Measurements from ENCODE around the gene SHOC2.

The SHOC2 gene

DNA sequence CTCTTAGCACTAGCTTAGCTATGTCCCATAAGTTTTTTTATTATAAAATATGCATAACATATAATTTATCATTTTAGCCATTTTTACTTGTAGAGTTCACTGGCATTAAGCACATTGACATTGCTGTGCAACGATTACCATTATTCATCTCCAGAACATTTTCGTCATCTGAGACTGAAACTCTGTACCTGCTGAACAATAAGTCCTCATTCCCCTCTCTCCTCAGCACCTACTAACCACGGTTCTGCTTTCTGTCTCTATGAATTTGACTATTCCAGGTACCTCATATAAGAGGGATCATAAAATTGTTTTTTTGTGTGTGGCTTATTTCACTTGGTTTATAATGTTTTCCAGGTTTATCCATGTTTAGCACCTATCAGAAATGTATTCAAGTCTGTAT, 64.1 kb downstream of the SHOC2 start:
- DNase-seq (ENCODE audit: low read depth in 2 of 2), result no peak

DNA sequence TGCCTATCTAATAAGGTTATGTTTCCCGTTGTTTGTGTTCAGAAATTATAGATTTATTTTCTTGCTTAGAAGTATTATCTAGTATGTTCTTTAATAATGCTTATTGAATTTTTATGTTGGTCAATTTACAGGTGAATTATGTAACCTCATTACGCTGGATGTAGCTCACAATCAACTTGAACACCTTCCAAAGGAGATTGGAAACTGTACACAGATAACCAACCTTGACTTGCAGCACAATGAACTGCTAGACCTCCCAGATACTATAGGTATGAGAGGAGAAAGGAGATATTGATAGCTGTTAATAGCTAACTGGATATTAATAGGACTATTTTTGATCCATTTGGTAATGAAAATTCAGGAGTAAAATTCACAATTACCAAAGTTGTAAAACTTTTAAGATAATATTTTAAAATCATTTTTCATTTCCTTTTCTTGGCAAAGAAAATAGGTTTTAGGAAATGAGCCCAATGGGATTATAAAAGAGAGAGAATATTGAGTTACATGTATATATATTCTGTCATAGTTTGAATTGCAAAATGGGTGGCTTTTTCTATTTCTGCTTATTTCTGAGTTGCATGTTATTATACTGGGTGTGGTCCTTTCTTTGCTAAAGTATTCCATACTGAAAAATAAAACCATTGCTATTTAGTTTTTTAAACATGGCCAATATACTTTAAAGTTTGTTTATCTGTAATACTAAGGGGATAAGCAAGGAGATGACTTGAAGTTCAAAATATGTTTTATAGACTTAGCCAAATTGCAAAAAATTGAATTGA, 66.3 kb downstream of the SHOC2 start:
- DNase-seq (ENCODE audit: low read depth in 2 of 2), result no peak

DNA sequence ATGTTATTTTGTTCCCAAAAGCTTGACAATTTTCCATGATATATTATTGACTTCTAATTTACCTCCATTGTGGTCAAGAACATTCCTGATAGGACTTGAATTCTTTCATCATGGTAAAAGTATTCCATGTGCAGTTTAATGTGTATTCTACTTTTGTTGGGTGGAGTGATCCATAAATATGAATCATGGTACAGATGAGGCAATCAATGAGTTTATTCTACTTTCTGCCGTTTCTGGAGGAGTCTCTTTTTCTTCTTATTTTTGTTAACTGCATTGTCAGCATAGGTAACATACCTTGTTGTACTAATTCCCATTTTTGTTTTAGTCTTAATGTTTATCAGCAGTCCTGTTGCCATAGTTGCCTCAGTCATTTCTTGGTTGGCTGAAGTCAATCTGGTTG, 69.6 kb downstream of the SHOC2 start:
- DNase-seq (ENCODE audit: low read depth in 2 of 2), result no peak

DNA sequence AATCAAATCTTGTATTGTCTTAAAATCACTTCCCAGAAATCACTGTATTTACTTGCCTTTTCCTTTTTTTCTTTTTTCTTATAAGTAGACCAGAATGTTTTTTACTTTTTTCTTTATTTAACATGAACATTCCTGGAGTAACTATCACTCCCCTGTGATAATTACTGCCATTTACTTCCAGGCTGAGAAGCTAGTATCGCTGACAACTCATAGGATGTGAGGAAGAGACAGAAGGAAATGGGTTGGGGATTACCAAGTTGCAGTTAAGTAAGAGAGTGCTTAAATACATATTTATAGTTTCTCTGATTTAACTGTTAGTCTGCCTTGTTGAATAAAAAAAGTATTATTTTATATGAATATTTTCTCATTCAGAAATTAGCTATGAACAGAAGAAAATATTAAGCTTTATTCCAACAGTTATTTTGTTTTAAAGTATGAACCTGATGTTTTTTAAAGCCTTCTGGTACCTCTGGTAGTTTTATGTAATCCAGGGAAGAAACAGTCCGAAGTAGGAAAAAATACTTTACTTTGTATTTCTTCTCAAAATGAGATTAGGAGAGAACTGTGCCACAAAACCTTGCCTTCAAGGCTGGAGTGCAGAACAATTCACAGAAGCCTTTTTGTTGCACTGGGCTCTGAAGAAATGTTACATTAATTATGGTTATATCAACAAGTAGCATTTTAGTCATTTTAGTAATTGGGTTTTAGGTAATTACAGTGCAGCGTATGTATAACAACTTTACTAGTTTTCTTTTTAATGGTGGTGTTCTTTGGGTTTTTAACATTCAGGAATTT, 72.8 kb downstream of the SHOC2 start:
- no peak for DNase-seq (ENCODE audit: low read depth in 2 of 2)

DNA sequence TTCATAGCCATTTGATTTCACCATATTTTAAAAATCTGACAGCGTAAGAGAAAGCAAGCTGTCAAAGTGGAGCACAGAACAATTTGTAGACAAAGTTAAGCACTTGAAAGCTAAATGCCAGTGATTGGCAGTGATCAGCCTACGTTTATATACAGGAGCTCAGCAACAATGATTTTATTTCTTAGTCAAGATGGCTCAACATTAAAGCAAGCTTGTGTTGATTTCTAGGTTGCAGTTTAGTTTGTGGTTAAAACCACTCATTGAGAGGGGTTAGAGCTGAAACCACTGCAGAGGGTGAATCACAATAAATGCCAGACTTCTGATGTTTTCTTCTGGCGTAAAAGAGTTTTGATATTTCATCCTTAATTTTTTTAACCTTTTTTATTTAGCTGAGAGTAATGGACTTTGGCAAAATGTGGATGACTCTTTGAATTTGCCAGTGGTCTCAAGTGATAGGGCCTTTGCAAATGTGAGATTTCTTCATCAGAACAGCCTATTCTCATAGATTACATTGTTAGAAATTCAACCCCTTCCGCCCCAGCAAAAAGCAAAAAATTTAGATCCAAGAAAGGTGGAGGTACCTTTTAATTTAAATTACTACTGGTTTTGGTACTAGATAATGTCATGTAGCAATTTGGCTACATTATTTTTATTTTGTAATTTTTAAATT, 73.8 kb downstream of the SHOC2 start:
- DNase-seq (ENCODE audit: low read depth in 2 of 2), result no peak

DNA sequence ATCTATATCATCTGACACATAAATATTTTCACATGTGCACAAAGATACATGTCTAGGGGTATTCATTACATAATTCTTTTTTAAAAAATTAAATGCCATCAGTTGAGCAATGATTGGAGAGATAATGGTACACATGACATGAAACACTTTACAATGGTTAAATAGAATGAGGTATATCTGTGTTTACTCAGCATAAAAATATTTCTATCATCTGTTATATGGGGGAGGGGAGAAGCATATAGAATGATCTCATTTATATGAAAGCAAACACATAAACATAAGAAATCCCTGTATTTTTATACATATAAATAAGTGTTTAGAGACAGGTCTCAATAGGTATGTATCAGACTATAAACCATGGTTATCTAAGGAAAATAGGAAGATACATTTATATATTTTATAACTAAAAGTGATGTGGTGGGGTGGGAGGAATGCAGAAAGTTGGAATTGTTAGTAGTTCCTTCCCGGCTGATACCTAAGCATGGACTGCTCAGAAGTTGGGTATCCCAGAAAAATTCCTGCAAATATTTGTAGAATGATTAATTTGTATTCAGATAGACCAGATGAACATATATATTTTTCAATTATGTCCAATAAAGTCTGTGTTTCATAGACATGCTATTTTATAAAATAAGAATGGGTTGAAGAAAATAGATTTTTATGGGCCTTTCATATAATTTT, 75.1 kb downstream of the SHOC2 start:
- DNase-seq (ENCODE audit: low read depth in 2 of 2), result no peak

DNA sequence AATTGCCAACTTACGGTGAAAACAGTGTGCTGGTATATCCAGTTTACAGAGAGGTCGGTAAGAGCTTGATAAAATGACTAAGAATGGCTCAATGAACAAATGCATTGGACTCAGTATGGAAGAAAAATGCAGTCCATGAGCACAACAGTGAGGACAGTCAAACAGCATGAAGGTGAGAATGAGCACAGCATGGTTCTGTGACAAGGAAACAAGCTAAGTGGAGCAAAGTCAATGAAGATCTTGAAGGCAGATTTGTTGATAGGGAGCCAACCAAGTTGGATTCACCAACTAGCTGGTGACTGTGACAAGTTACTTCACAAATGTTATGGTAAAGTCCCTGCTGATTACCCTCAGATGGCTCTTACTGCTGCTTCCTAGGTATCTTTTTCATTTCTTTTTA, 75.9 kb downstream of the SHOC2 start:
- no peak for DNase-seq (ENCODE audit: low read depth in 2 of 2)

DNA sequence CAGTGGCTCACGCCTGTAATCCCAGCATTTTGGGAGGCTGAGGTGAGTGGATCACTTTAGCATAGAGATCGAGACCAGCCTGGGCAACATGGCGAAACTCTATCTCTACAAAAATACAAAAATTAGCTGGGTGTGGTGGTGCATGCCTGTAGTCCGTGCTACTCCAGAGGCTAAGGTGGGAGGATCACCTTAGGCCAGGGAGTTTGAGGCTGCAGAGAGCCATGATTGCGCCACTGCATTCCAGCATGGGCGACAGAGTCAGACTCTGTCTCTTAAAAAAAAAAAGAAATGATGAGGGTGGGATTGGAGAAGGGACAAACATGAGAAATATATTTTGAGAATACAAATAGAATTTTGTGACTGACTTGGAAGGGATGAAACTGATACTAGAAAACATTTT, 76.9 kb downstream of the SHOC2 start:
- DNase-seq (ENCODE audit: low read depth in 2 of 2), result no peak

DNA sequence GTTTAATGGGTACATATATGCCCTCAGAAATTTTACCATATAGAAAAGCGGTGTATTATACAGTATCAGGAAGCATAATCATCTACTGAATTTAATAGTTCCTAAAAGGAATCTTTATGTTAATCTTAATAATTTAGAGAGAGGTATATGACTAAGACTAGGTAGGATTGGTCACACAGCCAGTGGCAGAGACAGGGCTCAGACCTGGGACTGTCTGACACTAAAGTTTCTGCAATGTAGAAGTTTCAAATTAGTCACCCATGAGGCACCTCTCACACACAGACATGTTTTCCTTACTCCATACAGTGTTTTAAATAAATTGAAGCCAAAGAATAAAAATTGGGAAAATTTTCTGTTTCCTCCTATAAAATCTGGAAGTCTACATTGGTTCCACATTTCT, 84.6 kb downstream of the SHOC2 start:
- DNase-seq (ENCODE audit: low read depth in 2 of 2), result no peak

DNA sequence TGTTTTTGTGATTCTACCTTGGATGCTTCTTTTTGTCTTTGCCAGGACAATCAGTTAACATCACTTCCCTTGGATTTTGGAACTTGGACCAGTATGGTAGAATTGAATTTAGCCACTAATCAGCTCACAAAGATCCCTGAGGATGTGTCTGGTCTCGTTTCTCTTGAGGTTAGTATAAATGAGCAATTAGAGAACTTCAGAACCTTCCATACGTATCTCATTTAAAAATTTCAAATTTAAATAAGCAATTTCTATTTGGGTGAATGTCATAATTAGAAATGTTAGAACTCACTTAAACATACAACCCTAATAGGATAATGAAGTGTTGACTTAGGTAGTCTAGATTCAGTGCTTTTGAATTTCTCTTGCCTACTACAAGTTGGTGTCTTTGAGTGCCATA, 88.1 kb downstream of the SHOC2 start:
- DNase-seq (ENCODE audit: low read depth in 2 of 2), result no peak

DNA sequence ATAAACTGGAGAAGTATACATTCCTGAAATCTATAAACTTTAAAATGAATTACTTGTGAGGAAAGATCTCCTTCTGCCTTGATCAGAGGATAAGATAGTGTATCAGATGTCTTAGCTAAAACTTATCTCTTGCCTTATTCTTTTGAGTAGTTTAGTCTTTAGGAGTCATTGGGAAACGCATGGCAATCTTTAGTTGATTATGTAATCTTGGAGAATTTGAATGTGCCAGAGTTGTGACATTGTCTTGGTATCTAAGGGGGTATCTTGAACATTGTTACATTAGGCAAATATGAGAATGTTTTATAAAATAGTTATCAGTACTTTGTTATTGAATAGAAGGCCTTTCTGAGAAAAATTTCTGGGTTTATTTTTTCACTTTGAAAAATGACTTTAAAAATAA, 95.8 kb downstream of the SHOC2 start:
- no peak for DNase-seq (ENCODE audit: low read depth in 2 of 2)

DNA sequence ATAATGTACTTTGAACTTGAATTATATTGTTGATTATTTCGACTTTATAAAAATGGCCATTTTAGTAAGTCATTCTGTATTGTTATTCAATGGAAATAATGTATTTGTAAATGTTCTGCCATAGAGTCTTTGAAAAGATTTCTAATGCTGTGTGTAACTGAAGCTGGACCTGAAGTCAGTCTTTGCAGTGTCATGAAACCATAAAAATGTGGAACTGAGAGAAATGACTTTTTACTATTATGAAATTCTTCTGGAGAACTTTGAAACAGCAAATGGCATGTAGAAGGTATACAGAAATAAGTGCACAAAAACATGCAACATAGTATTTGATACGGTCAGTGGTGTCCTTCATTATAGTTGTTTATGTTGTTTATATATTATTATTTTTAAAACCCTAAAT, 97.7 kb downstream of the SHOC2 start:
- no peak for DNase-seq (ENCODE audit: low read depth in 2 of 2)

DNA sequence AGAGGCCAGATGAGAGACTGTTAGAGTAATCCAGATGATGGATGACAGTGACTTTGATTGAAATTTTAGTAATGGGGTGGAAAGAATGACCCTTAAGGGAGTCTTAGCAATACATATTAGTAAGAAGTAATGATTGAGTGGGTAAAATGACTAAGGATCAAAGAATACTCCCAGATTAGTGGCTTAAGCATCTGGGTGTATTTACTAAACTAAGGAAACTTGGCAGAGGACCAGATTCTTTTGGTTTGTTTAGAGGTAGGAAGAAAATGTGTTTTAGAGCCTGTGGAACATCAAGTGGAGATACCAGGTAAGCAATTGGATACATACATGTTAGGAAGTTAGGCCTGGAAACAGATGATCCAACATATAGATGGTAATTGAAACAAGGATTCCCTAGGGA, 98.6 kb downstream of the SHOC2 start:
- no peak for DNase-seq (ENCODE audit: low read depth in 2 of 2)

DNA sequence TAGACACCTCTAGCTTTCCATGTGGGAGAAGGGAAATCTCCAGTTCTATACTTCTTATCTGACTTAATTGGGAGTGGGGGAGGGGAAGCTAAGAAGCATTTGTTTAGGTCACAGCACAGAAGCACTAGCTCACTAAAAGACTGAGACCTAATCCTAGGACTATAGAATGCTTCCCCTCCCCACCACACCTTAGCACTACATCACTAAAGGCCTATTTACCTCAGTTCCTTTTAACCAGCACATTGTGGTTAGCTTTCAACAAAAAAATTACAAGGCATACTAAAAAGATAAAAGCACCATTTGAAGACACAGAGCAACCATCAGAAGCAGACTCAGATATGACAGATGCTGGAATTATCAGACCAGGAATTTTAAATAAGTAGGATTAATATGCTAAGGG, 103.7 kb downstream of the SHOC2 start:
- no peak for DNase-seq (ENCODE audit: low read depth in 2 of 2)

DNA sequence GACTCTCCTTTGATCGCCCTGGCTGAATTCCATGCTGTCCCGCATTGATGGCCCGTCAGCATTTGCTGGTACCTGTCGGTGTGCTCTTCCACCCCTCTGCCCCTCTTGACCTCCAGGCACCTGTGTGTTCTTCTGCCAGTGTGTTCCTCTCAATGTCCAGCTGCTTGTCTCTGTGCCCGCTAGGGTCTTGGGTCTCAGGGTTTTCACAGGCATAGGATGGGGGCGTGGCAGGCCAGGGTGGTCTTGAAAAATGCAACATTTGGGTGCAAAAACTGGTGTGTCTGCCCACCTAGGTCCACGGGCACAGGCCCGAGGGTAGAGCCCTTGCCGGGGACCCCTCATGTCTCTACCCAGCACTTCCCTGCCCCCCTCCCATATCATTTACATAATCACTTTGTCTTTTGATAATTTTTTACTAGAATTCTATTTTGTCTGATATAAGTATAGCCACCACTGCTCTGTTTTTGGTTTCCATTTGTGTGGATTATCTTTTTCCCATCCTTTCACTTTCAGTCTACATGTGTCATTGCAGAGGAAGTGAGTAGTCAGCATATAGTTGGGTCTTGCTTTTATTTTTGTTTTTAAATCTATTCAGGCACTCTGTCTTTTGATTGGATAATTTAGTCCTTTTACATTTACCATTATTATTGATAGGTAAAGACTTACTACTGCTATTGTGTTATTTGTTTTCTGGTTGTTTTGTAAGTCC, 110.8 kb downstream of the SHOC2 start:
- no peak for DNase-seq (ENCODE audit: low read depth in 2 of 2)

DNA sequence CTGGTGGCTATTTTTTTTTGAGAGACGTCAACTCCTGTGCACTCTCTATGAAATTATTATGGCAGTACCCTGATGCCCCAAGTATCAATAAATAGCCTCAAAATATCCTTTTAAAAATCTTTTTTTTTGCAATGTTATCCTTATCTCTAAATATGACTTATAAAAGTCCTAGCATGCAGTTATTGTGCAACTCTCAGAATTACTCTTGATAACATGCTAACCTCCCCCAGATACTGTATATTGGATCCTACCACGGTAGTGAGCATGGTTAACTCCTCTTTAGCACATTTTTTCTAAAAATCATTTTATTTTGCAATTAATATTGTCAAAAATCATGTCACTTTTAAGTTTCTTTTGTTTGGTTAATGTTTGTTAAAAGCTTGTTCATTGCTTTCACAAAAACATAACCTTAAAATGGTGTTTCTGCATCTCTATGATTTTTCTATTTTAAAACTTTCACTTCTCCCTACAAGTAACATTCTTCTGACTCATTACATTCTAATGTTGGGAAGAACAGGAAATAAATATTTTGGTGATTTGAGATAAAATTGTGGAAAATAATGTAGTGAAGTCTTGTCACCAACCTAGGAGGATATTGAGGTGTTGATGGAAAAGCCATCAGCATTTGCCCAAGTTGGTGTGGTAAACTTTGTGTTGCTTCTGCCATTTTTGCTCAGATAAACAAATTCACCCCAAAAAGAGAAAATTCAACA, 115.3 kb downstream of the SHOC2 start:
- DNase-seq (ENCODE audit: low read depth in 2 of 2), result no peak

DNA sequence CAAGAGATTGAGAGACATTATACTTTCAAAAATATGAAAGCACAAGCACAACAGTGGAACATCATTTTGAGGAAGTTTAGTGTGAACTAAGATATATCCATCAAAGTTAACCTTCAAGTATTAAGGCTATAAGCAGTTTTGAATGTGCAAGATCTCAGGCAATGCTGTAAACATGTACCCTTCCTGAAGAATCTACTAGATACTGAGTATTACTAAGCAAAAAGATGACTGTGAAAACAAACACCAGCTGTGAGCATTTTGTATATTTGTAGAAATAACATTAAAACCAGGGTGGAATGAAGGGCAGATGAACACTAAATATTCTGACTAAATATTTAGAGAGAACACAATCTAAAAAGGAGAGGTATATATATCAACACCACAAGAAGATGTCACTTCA, 116.1 kb downstream of the SHOC2 start:
- DNase-seq (ENCODE audit: low read depth in 2 of 2), result no peak

DNA sequence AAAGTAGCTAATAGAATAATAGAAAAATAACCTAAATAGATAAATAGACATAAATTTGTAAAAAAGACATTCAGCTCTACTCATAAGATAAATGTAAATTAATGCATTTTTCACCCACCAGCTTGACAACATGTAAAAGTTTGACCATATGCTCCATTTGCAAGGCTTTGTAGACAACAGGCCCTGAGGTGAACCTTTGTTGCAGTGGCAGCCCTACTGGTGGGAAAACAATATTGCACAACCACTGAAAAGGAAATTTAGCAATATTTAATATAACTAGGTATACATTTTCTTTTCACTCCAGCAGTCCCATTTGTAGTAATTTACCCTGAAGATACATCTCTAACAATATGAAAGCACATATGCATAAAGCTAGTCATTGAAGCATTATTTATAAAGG, 118.5 kb downstream of the SHOC2 start:
- DNase-seq (ENCODE audit: low read depth in 2 of 2), result no peak

DNA sequence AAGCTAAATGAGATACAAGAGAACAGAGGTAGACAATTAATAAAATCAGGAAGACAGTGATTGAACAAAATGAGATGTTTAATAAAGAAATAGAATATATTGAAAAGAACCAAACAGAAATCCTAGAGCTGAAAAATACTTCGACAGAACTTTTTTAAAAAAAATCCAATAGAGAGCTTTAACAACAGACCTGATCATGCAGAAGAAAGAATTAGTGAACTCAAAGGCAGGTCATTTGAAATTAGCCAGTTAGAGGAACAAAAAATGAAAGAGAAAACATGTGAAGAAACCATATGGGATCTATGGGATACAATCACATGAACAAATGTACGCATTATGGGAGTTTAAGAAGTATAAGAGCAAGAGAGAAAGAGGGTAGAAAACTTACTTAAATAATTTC, 120.1 kb downstream of the SHOC2 start:
- DNase-seq (ENCODE audit: low read depth in 2 of 2), result no peak

DNA sequence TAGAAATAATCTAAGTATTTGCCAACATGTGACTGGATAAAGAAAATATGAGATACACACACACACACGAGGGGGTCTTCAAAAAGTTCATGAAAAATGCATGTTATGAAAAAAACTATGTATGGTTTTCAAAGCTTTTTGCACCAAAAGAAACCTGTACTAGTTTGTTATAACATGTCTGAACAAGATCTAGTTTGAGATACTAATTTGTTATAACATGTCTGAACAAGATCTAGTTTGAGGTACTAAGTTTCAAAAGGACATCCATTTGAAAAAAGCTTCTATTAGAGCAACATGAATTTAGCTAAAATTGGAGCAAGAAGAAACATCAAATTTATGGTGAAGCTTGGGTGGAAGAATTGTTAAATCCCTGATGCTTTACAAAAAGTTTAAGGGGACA, 137.6 kb downstream of the SHOC2 start:
- DNase-seq (ENCODE audit: low read depth in 2 of 2), result no peak

Measured in stimulated activated CD4-positive, alpha-beta T cell treated with anti-CD3 and anti-CD28 coated beads, Interleukin-12 subunit alpha, Interleukin-12 subunit beta, amount 100 ng/mL, for 24 hours (primary cell).